ENCODE results near the gene MMP21. TPM values are rescaled to one million over a fixed set of nuclear protein-coding genes. Genes with fewer than 3 reads are reported as not detected.
A peak's percentile ranks its signal among the peaks of the same experiment; 100 is the strongest.

Gene MMP21
- total RNA-seq, result under 1 TPM; 0.28 to 0.38 TPM
- long read RNA-seq, donor 1, partial matches to known transcripts, result 0 of 1 reads
- long read RNA-seq, donor 1, other reads (novel, unspliced or antisense), result 1 of 1 reads
- long read RNA-seq, donor 2, result 0 reads

GRCh38 chr10:125775491-125776106 is at the start of gene MMP21:
MMP21 (minus strand) TSS chr10:125775821; CDS start chr10:125775821, 0 bp downstream.
- DNase-seq (ENCODE audit: low spot score), result peak; percentile 73
- intact Hi-C loops (cut with DNase I), result no loop called here

GRCh38 chr10:125824736-125825135 is 49.1 kb upstream of the MMP21 start:
- DNase-seq (ENCODE audit: low spot score), result no peak
- intact Hi-C loops (cut with DNase I), result loop anchor here in 1 of 2 donors (10.0 kb wide), 1 partner anchor 90 kb away; no protein-coding TSS in a partner anchor

- no peak for DNase-seq (ENCODE audit: low spot score)
- intact Hi-C loops (cut with DNase I), result loop anchor here in 1 of 2 donors (10.0 kb wide), 1 partner anchor 89 kb away; no protein-coding TSS in a partner anchor
Observed at GRCh38 chr10:125823663-125824251, 48.1 kb upstream of the MMP21 start.

GRCh38 chr10:125822878-125823662 is 47.4 kb upstream of the MMP21 start, which contains the start of the genes BCCIP and UROS:
BCCIP (plus strand) TSS chr10:125823546; CDS start chr10:125823558, 12 bp downstream.
UROS (minus strand) TSS chr10:125823258; CDS start chr10:125816499, 6,759 bp downstream.
- DNase-seq (ENCODE audit: low spot score), result peak; percentile 97
- intact Hi-C loops (cut with DNase I), result loop anchor here in 1 of 2 donors (10.0 kb wide), 1 partner anchor 88 kb away; no protein-coding TSS in a partner anchor

GRCh38 chr10:125820701-125821100 is 45.1 kb upstream of the MMP21 start:
- intact Hi-C loops (cut with DNase I), result loop anchor here in 1 of 2 donors (10.0 kb wide), 1 partner anchor 86 kb away; no protein-coding TSS in a partner anchor
- no peak for DNase-seq (ENCODE audit: low spot score)

GRCh38 chr10:125817337-125817946 is 41.8 kb upstream of the MMP21 start:
- intact Hi-C loops (cut with DNase I), result no loop called here
- DNase-seq (ENCODE audit: low spot score), result no peak

- intact Hi-C loops (cut with DNase I), result no loop called here
- no peak for DNase-seq (ENCODE audit: low spot score)
Observed at GRCh38 chr10:125816548-125816947, 40.9 kb upstream of the MMP21 start.

GRCh38 chr10:125815764-125816163 is 40.1 kb upstream of the MMP21 start:
- intact Hi-C loops (cut with DNase I), result no loop called here
- DNase-seq (ENCODE audit: low spot score), result no peak

- intact Hi-C loops (cut with DNase I), result no loop called here
- no peak for DNase-seq (ENCODE audit: low spot score)
Observed at GRCh38 chr10:125812128-125812750, 36.6 kb upstream of the MMP21 start.

GRCh38 chr10:125811251-125811650 is 35.6 kb upstream of the MMP21 start:
- no peak for DNase-seq (ENCODE audit: low spot score)
- intact Hi-C loops (cut with DNase I), result no loop called here

GRCh38 chr10:125808047-125808446 is 32.4 kb upstream of the MMP21 start:
- no peak for DNase-seq (ENCODE audit: low spot score)
- intact Hi-C loops (cut with DNase I), result no loop called here

- intact Hi-C loops (cut with DNase I), result no loop called here
- no peak for DNase-seq (ENCODE audit: low spot score)
Observed at GRCh38 chr10:125802739-125803138, 27.1 kb upstream of the MMP21 start.

- intact Hi-C loops (cut with DNase I), result no loop called here
- no peak for DNase-seq (ENCODE audit: low spot score)
Observed at GRCh38 chr10:125802131-125802530, 26.5 kb upstream of the MMP21 start.

GRCh38 chr10:125801574-125801973 is 26.0 kb upstream of the MMP21 start:
- intact Hi-C loops (cut with DNase I), result no loop called here

GRCh38 chr10:125799451-125800182 is 24.0 kb upstream of the MMP21 start:
- intact Hi-C loops (cut with DNase I), result no loop called here
- no peak for DNase-seq (ENCODE audit: low spot score)

More at GRCh38 chr10:125801574-125801973, 26.0 kb upstream of the MMP21 start:
- DNase-seq (ENCODE audit: low spot score), result no peak

- intact Hi-C loops (cut with DNase I), result no loop called here
- DNase-seq (ENCODE audit: low spot score), result no peak
Observed at GRCh38 chr10:125797994-125798662, 22.5 kb upstream of the MMP21 start.

GRCh38 chr10:125797424-125797823 is 21.8 kb upstream of the MMP21 start:
- intact Hi-C loops (cut with DNase I), result no loop called here

More at GRCh38 chr10:125797424-125797823, 21.8 kb upstream of the MMP21 start:
- no peak for DNase-seq (ENCODE audit: low spot score)

Data from posterior vena cava (tissue), 2 donors.